Measurements from ENCODE around the gene RYR1.
"Not testable (repeated sequence)": the region's sequence is repeated elsewhere in the genome, so short reads cannot be mapped to it uniquely, and the experiment has no call there.

RYR1 gene

GRCh38 chr19:38451629-38452028 lies 18.1 kb downstream of the RYR1 start:
- no peaks in the 10 kb centered on the region for H3K36me3 Mint-ChIP-seq
- no peak overlapping the region for H3K4me3 Mint-ChIP-seq
- H3K9me3 Mint-ChIP-seq (ENCODE audit: low read depth) = no peaks in the 10 kb centered on the region
- no peaks in the 10 kb centered on the region for H3K4me1 Mint-ChIP-seq (ENCODE audit: low read depth)
- no peak overlapping the region for H3K27ac Mint-ChIP-seq
- H3K27me3 Mint-ChIP-seq = no peaks in the 10 kb centered on the region

GRCh38 chr19:38452430-38453366 lies 19.2 kb downstream of the RYR1 start:
- no peak overlapping the region for H3K4me3 Mint-ChIP-seq
- H3K4me1 Mint-ChIP-seq (ENCODE audit: low read depth) = no peaks in the 10 kb centered on the region
- no peaks in the 10 kb centered on the region for H3K27me3 Mint-ChIP-seq
- H3K36me3 Mint-ChIP-seq = no peaks in the 10 kb centered on the region
- no peaks in the 10 kb centered on the region for H3K9me3 Mint-ChIP-seq (ENCODE audit: low read depth)
- no peak overlapping the region for H3K27ac Mint-ChIP-seq

- Mint-ChIP-seq H3K27ac (no peak overlapping the region), H3K9me3 (ENCODE audit: low read depth) (no peaks in the 10 kb centered on the region)
Measured at GRCh38 chr19:38453596-38453995, 20.1 kb downstream of the RYR1 start.

GRCh38 chr19:38455031-38455430 lies 21.5 kb downstream of the RYR1 start:
- Mint-ChIP-seq H3K27ac (no peak overlapping the region), H3K27me3 (peaks cover 6% of the 10 kb centered on the region)

More at GRCh38 chr19:38453596-38453995, 20.1 kb downstream of the RYR1 start:
- Mint-ChIP-seq H3K27me3 (no peaks in the 10 kb centered on the region), H3K36me3 (no peaks in the 10 kb centered on the region), H3K4me1 (ENCODE audit: low read depth) (no peaks in the 10 kb centered on the region), H3K4me3 (no peak overlapping the region)

DNA sequence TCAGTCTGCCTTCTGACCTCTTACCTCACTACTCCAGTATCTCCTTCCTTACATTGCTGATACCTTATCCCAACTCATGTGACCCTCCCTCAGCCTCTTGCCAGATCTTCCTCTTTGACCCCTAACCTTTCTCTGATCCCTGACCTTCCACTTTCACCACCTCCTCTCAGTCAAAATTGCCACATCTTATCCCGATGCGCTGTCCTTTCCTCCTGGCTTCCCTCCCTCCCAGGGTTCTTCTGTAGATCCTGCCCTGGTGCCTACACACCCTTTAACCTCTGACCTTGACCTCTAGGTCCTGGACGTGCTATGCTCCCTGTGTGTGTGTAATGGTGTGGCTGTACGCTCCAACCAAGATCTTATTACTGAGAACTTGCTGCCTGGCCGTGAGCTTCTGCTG lies 23.7 kb downstream of the RYR1 start:
- Mint-ChIP-seq H3K9me3 (ENCODE audit: low read depth) (no peaks in the 10 kb centered on the region), H3K27me3 (peaks cover 7% of the 10 kb centered on the region), H3K4me3 (no peak overlapping the region), H3K27ac (no peak overlapping the region), H3K36me3 (no peaks in the 10 kb centered on the region), H3K4me1 (ENCODE audit: low read depth) (no peaks in the 10 kb centered on the region)

More at GRCh38 chr19:38455031-38455430, 21.5 kb downstream of the RYR1 start:
- Mint-ChIP-seq H3K4me1 (ENCODE audit: low read depth) (no peaks in the 10 kb centered on the region), H3K9me3 (ENCODE audit: low read depth) (no peaks in the 10 kb centered on the region), H3K36me3 (no peaks in the 10 kb centered on the region), H3K4me3 (no peak overlapping the region)

DNA sequence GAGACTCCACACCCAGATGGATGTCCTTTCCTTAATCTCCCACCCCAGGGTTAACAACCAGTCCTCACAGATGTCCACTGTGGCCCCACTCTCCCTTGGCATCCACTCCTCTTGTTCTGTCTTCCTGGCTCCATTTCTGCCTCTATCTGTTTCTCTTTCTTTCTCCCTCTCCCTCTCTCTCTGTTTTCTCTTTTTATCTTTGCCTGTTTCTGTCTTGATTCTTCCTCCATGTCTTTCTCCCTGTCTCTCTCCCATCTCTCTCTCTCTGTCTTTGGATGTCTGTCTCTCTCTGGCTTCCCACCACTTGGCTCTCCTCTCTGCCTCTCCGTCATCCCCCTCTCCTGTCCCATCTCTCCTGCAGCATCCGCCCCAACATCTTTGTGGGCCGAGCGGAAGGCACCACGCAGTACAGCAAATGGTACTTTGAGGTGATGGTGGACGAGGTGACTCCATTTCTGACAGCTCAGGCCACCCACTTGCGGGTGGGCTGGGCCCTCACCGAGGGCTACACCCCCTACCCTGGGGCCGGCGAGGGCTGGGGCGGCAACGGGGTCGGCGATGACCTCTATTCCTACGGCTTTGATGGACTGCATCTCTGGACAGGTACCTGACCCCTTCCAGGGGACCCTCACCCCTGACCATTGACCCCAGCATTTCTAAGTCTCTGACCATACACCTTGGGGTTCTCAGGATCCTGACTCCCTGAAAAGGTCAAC lies 24.4 kb downstream of the RYR1 start:
- Mint-ChIP-seq H3K4me1 (ENCODE audit: low read depth) (no peaks in the 10 kb centered on the region), H3K27ac (no peak overlapping the region), H3K9me3 (ENCODE audit: low read depth) (no peaks in the 10 kb centered on the region), H3K4me3 (no peak overlapping the region), H3K36me3 (no peaks in the 10 kb centered on the region), H3K27me3 (peaks cover 10% of the 10 kb centered on the region)

DNA sequence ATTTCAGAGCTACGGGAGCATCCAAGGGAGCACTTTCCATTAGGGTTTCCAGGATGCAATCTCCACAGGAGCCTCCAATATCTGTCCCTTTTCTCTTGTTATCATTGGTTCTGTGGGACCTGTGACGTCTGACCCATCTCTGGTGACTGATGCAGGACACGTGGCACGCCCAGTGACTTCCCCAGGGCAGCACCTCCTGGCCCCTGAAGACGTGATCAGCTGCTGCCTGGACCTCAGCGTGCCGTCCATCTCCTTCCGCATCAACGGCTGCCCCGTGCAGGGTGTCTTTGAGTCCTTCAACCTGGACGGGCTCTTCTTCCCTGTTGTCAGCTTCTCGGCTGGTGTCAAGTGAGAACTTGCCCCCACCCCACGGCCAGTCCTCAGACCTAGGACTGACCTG lies 25.5 kb downstream of the RYR1 start:
- no peak overlapping the region for H3K4me3 Mint-ChIP-seq
- no peak overlapping the region for H3K27ac Mint-ChIP-seq
- no peaks in the 10 kb centered on the region for H3K9me3 Mint-ChIP-seq (ENCODE audit: low read depth)
- no peaks in the 10 kb centered on the region for H3K36me3 Mint-ChIP-seq
- H3K4me1 Mint-ChIP-seq (ENCODE audit: low read depth) = no peaks in the 10 kb centered on the region
- peaks cover 10% of the 10 kb centered on the region for H3K27me3 Mint-ChIP-seq

DNA sequence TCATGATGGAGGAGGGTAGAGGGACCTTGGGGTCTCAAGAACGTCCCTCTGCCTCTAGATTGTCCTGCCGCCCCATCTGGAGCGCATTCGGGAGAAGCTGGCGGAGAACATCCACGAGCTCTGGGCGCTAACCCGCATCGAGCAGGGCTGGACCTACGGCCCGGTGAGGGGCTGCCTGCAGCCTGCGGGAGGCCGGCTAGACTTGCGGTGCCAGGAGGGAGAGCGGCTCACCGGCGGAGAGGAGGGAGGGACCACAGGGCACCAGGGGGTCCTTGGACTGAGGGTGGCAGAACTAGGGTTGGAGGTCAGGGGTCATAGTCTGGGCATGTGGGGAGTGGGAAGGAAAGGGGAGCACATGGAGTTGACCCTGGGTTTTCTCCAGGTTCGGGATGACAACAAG lies 29.9 kb downstream of the RYR1 start:
- Mint-ChIP-seq H3K4me1 (ENCODE audit: low read depth) (no peaks in the 10 kb centered on the region), H3K4me3 (no peak overlapping the region), H3K36me3 (no peaks in the 10 kb centered on the region), H3K27me3 (peaks cover 12% of the 10 kb centered on the region), H3K9me3 (ENCODE audit: low read depth) (no peaks in the 10 kb centered on the region), H3K27ac (no peak overlapping the region)

DNA sequence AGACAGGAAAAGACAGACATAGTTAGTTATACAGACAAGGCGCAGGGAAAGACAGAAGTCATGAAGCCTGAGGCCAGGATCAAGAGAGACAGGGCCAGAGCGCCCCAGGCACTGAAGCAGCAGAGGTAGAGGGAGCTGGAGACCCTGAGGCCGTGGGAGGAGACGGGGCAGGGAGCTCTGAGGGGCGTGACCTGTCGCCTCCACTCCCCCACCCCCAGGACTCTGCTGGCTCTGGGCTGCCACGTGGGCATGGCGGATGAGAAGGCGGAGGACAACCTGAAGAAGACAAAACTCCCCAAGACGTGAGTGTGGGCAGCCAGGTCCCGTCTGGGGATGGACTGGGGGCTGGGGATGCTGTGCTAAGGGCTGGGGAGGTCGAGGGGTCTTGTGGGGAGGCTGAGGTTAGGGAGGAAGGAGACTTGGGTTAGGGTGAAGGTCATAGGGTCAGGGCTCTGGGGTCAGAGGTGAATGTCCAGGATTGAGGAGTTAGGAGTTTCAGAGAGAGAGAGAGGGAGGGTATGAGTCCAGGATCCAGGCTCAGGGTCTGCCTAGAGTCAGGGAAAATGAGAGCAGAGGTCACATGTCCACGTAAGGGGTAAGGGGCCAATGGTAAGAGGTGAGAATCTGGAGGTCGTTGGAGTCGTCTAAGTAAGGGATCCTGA lies 31.1 kb downstream of the RYR1 start:
- no peaks in the 10 kb centered on the region for H3K9me3 Mint-ChIP-seq (ENCODE audit: low read depth)
- H3K27ac Mint-ChIP-seq = no peak overlapping the region
- H3K4me1 Mint-ChIP-seq (ENCODE audit: low read depth) = no peaks in the 10 kb centered on the region
- H3K4me3 Mint-ChIP-seq = no peak overlapping the region
- no peaks in the 10 kb centered on the region for H3K36me3 Mint-ChIP-seq
- peaks cover 12% of the 10 kb centered on the region for H3K27me3 Mint-ChIP-seq

GRCh38 chr19:38466050-38466449 lies 32.6 kb downstream of the RYR1 start:
- Mint-ChIP-seq H3K4me3 (no peak overlapping the region), H3K4me1 (ENCODE audit: low read depth) (no peaks in the 10 kb centered on the region), H3K36me3 (no peaks in the 10 kb centered on the region), H3K9me3 (ENCODE audit: low read depth) (no peaks in the 10 kb centered on the region), H3K27ac (no peak overlapping the region), H3K27me3 (peaks cover 7% of the 10 kb centered on the region)

GRCh38 chr19:38467541-38468525 lies 34.3 kb downstream of the RYR1 start:
- Mint-ChIP-seq H3K9me3 (ENCODE audit: low read depth) (no peaks in the 10 kb centered on the region), H3K4me3 (no peak overlapping the region), H3K4me1 (ENCODE audit: low read depth) (no peaks in the 10 kb centered on the region), H3K27me3 (peaks cover 4% of the 10 kb centered on the region), H3K36me3 (no peaks in the 10 kb centered on the region), H3K27ac (no peak overlapping the region)

DNA sequence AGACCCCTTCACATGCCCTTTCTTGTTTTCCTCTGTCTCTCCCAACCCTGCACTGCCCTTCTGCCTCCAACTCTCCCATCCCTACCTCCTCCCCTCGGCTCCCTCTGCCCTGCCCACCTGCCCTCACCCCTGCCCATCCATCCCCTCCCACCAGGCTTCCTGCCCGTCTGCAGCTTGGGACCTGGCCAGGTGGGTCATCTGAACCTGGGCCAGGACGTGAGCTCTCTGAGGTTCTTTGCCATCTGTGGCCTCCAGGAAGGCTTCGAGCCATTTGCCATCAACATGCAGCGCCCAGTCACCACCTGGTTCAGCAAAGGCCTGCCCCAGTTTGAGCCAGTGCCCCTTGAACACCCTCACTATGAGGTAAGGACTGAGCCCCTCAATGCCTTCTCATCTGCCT lies 35.7 kb downstream of the RYR1 start:
- no peak overlapping the region for H3K4me3 Mint-ChIP-seq
- no peaks in the 10 kb centered on the region for H3K4me1 Mint-ChIP-seq (ENCODE audit: low read depth)
- no peaks in the 10 kb centered on the region for H3K36me3 Mint-ChIP-seq
- H3K27ac Mint-ChIP-seq = no peak overlapping the region
- no peaks in the 10 kb centered on the region for H3K9me3 Mint-ChIP-seq (ENCODE audit: low read depth)
- peaks cover 4% of the 10 kb centered on the region for H3K27me3 Mint-ChIP-seq

DNA sequence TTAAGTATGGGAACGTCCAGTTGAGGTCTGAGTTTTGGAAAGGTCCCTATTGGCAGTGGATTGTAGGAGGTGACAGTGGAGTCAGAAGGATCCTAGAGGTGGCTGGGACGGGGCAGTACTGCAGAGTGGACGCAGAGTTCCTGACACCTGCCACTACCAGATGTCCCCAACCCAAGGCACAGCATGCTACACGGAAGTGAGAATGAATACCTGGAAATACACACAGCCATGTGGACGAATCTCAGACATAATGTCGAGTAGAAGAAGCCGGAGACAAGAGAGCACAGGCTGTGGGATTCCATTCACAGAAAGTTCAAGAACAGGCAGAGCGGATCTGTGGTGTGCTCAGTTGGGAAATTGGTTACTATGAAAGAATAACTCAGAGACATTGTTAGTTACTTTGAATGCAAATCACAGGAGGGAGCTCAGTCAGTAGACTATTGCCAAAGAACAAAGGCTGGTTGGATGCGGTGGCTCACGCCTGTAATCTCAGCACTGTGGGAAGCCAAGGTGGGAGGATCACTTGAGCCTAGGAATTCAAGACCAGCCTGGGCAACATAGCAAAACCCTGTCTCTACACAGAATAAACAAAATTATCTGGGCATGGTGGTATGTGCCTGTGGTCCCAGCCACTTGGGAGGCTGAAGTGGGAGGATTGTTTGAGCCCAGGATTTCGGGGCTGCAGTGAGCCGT lies 37.4 kb downstream of the RYR1 start:
- Mint-ChIP-seq H3K4me1 (ENCODE audit: low read depth) (no peaks in the 10 kb centered on the region), H3K27me3 (peaks cover 2% of the 10 kb centered on the region), H3K4me3 (no peak overlapping the region), H3K36me3 (no peaks in the 10 kb centered on the region), H3K27ac (no peak overlapping the region), H3K9me3 (ENCODE audit: low read depth) (no peaks in the 10 kb centered on the region)

DNA sequence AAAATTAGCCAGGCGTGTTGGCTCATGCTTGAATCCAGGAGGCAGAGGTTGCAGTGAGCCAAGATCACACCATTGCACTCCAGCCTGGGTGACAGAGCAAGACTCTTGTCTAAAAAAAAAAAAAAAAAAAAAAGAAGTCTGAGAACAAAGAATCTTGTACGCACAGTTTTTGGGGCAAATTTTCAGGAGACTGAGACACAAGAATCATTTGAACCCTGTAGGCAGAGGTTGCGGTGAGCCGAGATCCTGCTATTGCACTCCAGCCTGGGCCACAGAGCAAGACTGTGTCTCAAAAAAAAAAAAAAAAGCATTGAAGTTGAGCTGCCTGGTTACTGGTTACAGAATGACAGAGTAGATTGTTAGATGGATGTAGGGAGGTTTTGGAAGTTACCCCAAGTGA lies 39.2 kb downstream of the RYR1 start:
- H3K9me3 Mint-ChIP-seq (ENCODE audit: low read depth); H3K36me3 Mint-ChIP-seq; H3K4me1 Mint-ChIP-seq (ENCODE audit: low read depth); H3K27ac Mint-ChIP-seq; H3K27me3 Mint-ChIP-seq; H3K4me3 Mint-ChIP-seq: not testable (repeated sequence)
